NB4 (cell line): ENCODE data around the gene LEPROT.

Experiments used
- DNase-seq: peaks from one replicate; pipeline ENCODE4 v3.0.0; 2010; ENCODE audit warnings: low read depth
- H3K4me3 ChIP-seq: one replicate; pipeline ENCODE4 v1.5.1; 2011; ENCODE audit warnings: mild to moderate bottlenecking, low read depth, low read length, moderate library complexity
- CTCF ChIP-seq: IDR thresholded peaks from one replicate; pipeline ENCODE4 v1.5.1; 2012; ENCODE audit warnings: low read depth, low read length
- MAX ChIP-seq: IDR thresholded peaks from 2 replicates; pipeline ENCODE4 v1.6.1; 2011; ENCODE audit warnings: low read depth, low read length
- MYC ChIP-seq: IDR thresholded peaks from 2 replicates; pipeline ENCODE4 v1.6.1; 2011; ENCODE audit warnings: low read depth, low read length
- POLR2A ChIP-seq: IDR thresholded peaks from 2 replicates; pipeline ENCODE4 v1.6.1; 2011; ENCODE audit warnings: mild to moderate bottlenecking; ENCODE audit not compliant: insufficient read length; ENCODE audit errors: extremely low read depth

The LEPROT gene

GRCh38 chr1:65393928-65394327 lies 26.5 kb upstream of the LEPROT start:
- DNase-seq = no peak
- TF ChIP-seq MAX = no peak
- H3K4me3 ChIP-seq = no peak overlapping the region

- no peak for DNase-seq
- TF ChIP-seq POLR2A = no peak
- TF ChIP-seq MYC = no peak
- no peak for TF ChIP-seq CTCF
- no peak for TF ChIP-seq MAX
- H3K4me3 ChIP-seq = no peak overlapping the region
Observed at GRCh38 chr1:65395887-65396612, 24.4 kb upstream of the LEPROT start.

- H3K4me3 ChIP-seq = no peak overlapping the region
- no peak for DNase-seq
- TF ChIP-seq MYC (no peak), POLR2A (no peak), CTCF (no peak), MAX (no peak)
Observed at GRCh38 chr1:65398083-65398482, 22.4 kb upstream of the LEPROT start.

- no peak overlapping the region for H3K4me3 ChIP-seq
- no peak for DNase-seq
Observed at GRCh38 chr1:65399003-65399402, 21.5 kb upstream of the LEPROT start.

GRCh38 chr1:65401612-65402011 lies 18.9 kb upstream of the LEPROT start:
- no peak overlapping the region for H3K4me3 ChIP-seq
- TF ChIP-seq MYC (no peak), MAX (no peak), CTCF (no peak), POLR2A (no peak)
- DNase-seq = no peak

More at GRCh38 chr1:65399003-65399402, 21.5 kb upstream of the LEPROT start:
- TF ChIP-seq MYC (no peak), MAX (no peak), POLR2A (no peak), CTCF (no peak)

GRCh38 chr1:65404941-65405340 lies 15.5 kb upstream of the LEPROT start:
- DNase-seq = no peak
- TF ChIP-seq MAX = no peak
- no peak for TF ChIP-seq CTCF
- no peak for TF ChIP-seq MYC
- TF ChIP-seq POLR2A = no peak
- no peak overlapping the region for H3K4me3 ChIP-seq
